Lower lobe of right lung (tissue), 2 donors: ENCODE results near the gene KCNK15. TPM values are rescaled to one million over a fixed set of nuclear protein-coding genes. Genes with fewer than 3 reads are reported as not detected.

ENCODE experiments used
- ATAC-seq, 2 donors: fragments of 200-7000 bp; cut with Tn5 transposase; one replicate each; pipeline ENCODE4 v1.9.1; 2020 to 2022; ENCODE audit warnings: mild to moderate bottlenecking in 2 of 2, moderate library complexity in 2 of 2
- DNase-seq: peaks from one replicate; pipeline ENCODE4 v3.0.0-alpha.2; 2020
- H3K27ac ChIP-seq: fragments of 200-600 bp; one replicate; pipeline ENCODE4 v1.8.0; 2022
- H3K27me3 ChIP-seq: fragments of 200-600 bp; one replicate; pipeline ENCODE4 v1.8.0; 2022; ENCODE audit warnings: low read depth
- H3K36me3 ChIP-seq: fragments of 200-600 bp; one replicate; pipeline ENCODE4 v1.8.0; 2022; ENCODE audit warnings: mild to moderate bottlenecking
- H3K4me1 ChIP-seq: fragments of 200-600 bp; one replicate; pipeline ENCODE4 v1.8.0; 2022
- H3K4me3 ChIP-seq: fragments of 200-600 bp; one replicate; pipeline ENCODE4 v1.8.0; 2022; ENCODE audit warnings: mild to moderate bottlenecking
- H3K9me3 ChIP-seq: fragments of 200-600 bp; one replicate; pipeline ENCODE4 v1.8.0; 2022
- intact Hi-C: fragments of 100-400 bp; cut with DNase I; formaldehyde crosslinking; loops from one replicate; pipeline ENCODE4 v1.11.0; 2022
- total RNA-seq: library from RNA; stranded (reverse); fragmentation: NEBNext Ultra II Directional; extraction: Animal tissue kit (Norgen Biotek cat#: 25700); gene quantifications from one replicate; pipeline ENCODE4 v1.2.1, GENCODE V29; 2021
- TF ChIP-seq, protein P1 (sequence below): fragments of 200-600 bp; IDR thresholded peaks from one replicate; pipeline ENCODE4 v1.8.0; 2022; ENCODE audit warnings: antibody characterized with exemption, mild to moderate bottlenecking
- donor health status: DM: no; HTN: yes; CAD: no; lungs with severe emphysema.

KCNK15 gene
- total RNA-seq, 1 donor from 2014 or later, result 0.89 TPM

DNA sequence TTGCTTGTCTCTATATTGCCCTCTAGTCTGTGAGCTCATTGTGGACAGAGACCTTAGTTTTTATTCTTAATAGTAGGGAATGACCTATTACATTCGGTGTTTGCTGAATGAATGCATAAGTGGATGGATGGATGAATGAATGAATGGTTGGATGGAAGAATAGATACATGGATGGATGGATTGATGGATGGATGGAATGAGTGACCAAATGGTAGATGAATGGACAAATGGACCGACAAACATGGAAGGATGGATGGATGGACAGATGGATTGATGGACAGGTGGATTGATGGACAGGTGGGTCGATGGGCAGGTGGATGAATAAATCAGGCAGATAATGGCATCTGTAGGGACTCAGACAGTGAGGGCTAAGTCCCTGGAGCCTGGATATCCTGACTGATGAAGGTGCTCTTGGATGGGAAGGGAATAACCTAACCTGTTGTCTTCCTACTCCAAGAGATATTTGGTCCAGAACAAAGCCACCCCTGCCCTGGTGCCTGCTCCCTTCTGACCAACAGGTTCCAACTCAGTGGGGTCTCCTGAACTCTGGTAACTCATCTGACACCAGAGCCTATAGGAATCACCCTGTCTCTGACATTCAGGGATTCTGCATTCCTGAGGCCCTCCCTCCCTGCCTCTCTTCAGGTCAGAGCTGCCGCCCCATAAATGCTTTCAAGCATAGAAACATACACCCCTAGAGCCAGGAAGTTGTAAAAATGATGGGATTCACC, 40.1 kb upstream of the KCNK15 start:
- Histone ChIP-seq H3K36me3 (no peaks in the 10 kb centered on the region), H3K27ac (peak overlapping the region; percentile 10), H3K27me3 (no peaks in the 10 kb centered on the region), H3K4me1 (peaks cover 33% of the 10 kb centered on the region), H3K4me3 (no peak overlapping the region), H3K9me3 (no peaks in the 10 kb centered on the region)
- ATAC-seq (no peak), DNase-seq (no peak)
- intact Hi-C loops, result no loop called here
- TF ChIP-seq, protein P1, sequence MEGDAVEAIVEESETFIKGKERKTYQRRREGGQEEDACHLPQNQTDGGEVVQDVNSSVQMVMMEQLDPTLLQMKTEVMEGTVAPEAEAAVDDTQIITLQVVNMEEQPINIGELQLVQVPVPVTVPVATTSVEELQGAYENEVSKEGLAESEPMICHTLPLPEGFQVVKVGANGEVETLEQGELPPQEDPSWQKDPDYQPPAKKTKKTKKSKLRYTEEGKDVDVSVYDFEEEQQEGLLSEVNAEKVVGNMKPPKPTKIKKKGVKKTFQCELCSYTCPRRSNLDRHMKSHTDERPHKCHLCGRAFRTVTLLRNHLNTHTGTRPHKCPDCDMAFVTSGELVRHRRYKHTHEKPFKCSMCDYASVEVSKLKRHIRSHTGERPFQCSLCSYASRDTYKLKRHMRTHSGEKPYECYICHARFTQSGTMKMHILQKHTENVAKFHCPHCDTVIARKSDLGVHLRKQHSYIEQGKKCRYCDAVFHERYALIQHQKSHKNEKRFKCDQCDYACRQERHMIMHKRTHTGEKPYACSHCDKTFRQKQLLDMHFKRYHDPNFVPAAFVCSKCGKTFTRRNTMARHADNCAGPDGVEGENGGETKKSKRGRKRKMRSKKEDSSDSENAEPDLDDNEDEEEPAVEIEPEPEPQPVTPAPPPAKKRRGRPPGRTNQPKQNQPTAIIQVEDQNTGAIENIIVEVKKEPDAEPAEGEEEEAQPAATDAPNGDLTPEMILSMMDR, result no peak

- H3K9me3 ChIP-seq, result no peaks in the 10 kb centered on the region
- DNase-seq, result no peak
- no peaks in the 10 kb centered on the region for H3K27me3 ChIP-seq
- TF ChIP-seq, protein P1, result no peak
- H3K27ac ChIP-seq, result no peak overlapping the region
- peak in 1 of 2 donors; percentile 30 for ATAC-seq
- intact Hi-C loops, result no loop called here
- H3K36me3 ChIP-seq, result no peaks in the 10 kb centered on the region
- no peak overlapping the region for H3K4me3 ChIP-seq
- H3K4me1 ChIP-seq, result peaks cover 25% of the 10 kb centered on the region
These were observed 39.2 kb upstream of the KCNK15 start for GRCh38 chr20:44706301-44707017.

GRCh38 chr20:44707018-44707579, 38.6 kb upstream of the KCNK15 start:
- DNase-seq (no peak), ATAC-seq (no peak)
- TF ChIP-seq, protein P1, result no peak
- Histone ChIP-seq H3K36me3 (no peaks in the 10 kb centered on the region), H3K9me3 (no peaks in the 10 kb centered on the region), H3K4me3 (no peak overlapping the region), H3K27me3 (no peaks in the 10 kb centered on the region), H3K27ac (no peak overlapping the region), H3K4me1 (peaks cover 23% of the 10 kb centered on the region)
- intact Hi-C loops, result no loop called here

DNA sequence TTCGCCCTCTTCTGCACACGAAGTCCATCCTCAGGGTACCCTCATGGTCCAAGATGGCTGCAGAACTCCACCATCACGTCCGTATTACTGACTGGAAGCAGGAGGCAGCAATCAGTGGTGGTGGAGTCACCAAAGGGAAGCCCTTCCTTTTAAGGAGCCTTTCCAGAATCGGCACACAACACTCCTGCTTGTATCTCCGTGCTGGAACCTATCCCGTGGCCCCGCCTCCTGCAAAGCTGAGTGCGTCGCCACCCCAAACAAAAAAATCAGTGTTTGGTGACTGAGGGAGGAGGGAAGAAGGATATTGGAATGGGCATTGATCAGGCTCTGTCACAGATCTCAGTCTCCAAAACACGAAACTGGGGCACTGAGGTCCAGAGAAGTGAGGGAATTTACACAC, 36.3 kb upstream of the KCNK15 start:
- ATAC-seq (no peak), DNase-seq (no peak)
- Histone ChIP-seq H3K4me1 (peaks cover 15% of the 10 kb centered on the region), H3K27ac (no peak overlapping the region), H3K27me3 (no peaks in the 10 kb centered on the region), H3K4me3 (no peak overlapping the region), H3K9me3 (no peaks in the 10 kb centered on the region), H3K36me3 (no peaks in the 10 kb centered on the region)
- intact Hi-C loops, result no loop called here
- TF ChIP-seq, protein P1, result no peak

- DNase-seq (no peak), ATAC-seq (no peak)
- intact Hi-C loops, result no loop called here
- Histone ChIP-seq H3K9me3 (no peaks in the 10 kb centered on the region), H3K36me3 (no peaks in the 10 kb centered on the region), H3K27ac (no peak overlapping the region), H3K4me1 (peaks cover 19% of the 10 kb centered on the region), H3K27me3 (no peaks in the 10 kb centered on the region), H3K4me3 (no peak overlapping the region)
- TF ChIP-seq, protein P1, result no peak
These were observed 35.9 kb upstream of the KCNK15 start for GRCh38 chr20:44709797-44710196.
